Ectodermal cell (in vitro differentiated cells): Measurements from ENCODE around the gene FBXO46.
"Not testable (repeated sequence)": the region's sequence is repeated elsewhere in the genome, so short reads cannot be mapped to it uniquely, and the experiment has no call there.

Experiments used
- H3K27ac ChIP-seq: 2 replicates; pipeline ENCODE4 v1.7.0; 2013; ENCODE audit warnings: mild to moderate bottlenecking, low read depth, low read length; ENCODE audit not compliant: insufficient read depth, poor library complexity, severe bottlenecking
- H3K27me3 ChIP-seq: 2 replicates; pipeline ENCODE4 v1.7.0; 2013; ENCODE audit warnings: mild to moderate bottlenecking, low read length; ENCODE audit not compliant: insufficient read depth, control insufficient read depth, poor library complexity, severe bottlenecking
- H3K36me3 ChIP-seq: one replicate; pipeline ENCODE4 v1.7.0; 2013; ENCODE audit warnings: low read length; ENCODE audit not compliant: control insufficient read depth, insufficient read depth
- H3K4me1 ChIP-seq: one replicate; pipeline ENCODE4 v1.7.0; 2013; ENCODE audit warnings: low read length; ENCODE audit not compliant: control insufficient read depth, insufficient read depth
- H3K4me3 ChIP-seq: 2 replicates; pipeline ENCODE4 v1.7.0; 2013; ENCODE audit warnings: low read depth, low read length, control low read depth; ENCODE audit not compliant: insufficient read depth
- H3K9me3 ChIP-seq: 2 replicates; pipeline ENCODE4 v1.7.0; 2013; ENCODE audit warnings: mild to moderate bottlenecking, low read length, moderate library complexity; ENCODE audit not compliant: control insufficient read depth
- WGBS, 2 experiments: methylation state at CpG; one replicate each; pipeline ENCODE4 v1.1.7; 2013; ENCODE audit warnings: missing lambda C conversion rate in 2 of 2; 5-methylcytosine and 5-hydroxymethylcytosine counted together

FBXO46 gene

DNA sequence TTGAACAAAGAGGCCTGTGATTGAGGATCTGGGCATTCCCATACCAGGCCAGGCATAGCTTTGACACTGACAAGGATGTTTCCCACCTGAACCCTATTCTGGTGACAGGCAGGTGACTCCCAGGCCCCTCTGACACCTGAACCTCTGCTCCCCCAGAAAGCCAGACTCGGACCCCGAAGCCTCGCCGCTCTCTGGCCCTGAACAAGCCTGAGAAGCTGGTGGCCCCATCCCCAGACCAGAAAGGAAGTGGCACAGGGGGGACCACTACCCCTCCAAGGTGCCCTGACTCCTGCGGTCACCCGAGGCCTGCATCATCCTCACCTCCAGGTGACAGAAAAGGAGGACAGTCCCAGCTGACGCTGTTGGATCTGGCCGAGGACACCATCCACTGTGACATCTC, 23.6 kb upstream of the FBXO46 start:
- H3K9me3 ChIP-seq: no peaks in the 10 kb centered on the region
- no peaks in the 10 kb centered on the region for H3K36me3 ChIP-seq
- no peak overlapping the region for H3K27ac ChIP-seq
- H3K4me3 ChIP-seq: no peak overlapping the region
- WGBS, 2 experiments: 93 to 96% methylated on average over 8 of the region's 8 CpGs
- no peaks in the 10 kb centered on the region for H3K27me3 ChIP-seq
- H3K4me1 ChIP-seq: no peaks in the 10 kb centered on the region

DNA sequence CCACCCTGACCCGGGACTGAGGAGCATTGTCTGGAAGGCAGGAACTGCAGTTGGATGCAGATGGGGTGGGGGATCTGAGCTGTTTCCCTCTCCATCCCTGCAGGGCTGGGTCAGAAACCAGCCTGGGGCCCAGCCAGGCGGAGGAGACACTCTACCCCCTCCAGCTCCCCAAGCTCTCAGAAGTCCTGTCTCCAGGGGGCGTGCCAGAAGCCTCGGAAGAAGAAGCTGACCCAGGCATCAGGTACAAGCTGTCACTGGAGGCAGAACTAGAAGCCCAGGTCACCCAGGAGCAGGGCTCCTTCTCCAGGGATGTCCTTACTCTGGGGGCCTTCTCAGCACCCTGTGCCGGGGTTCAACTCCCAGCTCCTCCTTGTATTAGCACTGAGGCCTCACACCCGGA, 22.9 kb upstream of the FBXO46 start:
- Histone ChIP-seq H3K27ac (no peak overlapping the region), H3K4me3 (no peak overlapping the region), H3K27me3 (no peaks in the 10 kb centered on the region), H3K4me1 (no peaks in the 10 kb centered on the region), H3K9me3 (no peaks in the 10 kb centered on the region), H3K36me3 (no peaks in the 10 kb centered on the region)
- WGBS, 2 experiments: 55 to 61% methylated on average over 6 of the region's 6 CpGs

- H3K9me3 ChIP-seq: no peaks in the 10 kb centered on the region
- H3K4me1 ChIP-seq: no peaks in the 10 kb centered on the region
- H3K27ac ChIP-seq: no peak overlapping the region
- H3K4me3 ChIP-seq: no peak overlapping the region
- no peaks in the 10 kb centered on the region for H3K36me3 ChIP-seq
- WGBS, 2 experiments: 89 to 93% methylated on average over 12 of the region's 12 CpGs
- H3K27me3 ChIP-seq: no peaks in the 10 kb centered on the region
Observed at GRCh38 chr19:45752639-45753038, 21.9 kb upstream of the FBXO46 start.

DNA sequence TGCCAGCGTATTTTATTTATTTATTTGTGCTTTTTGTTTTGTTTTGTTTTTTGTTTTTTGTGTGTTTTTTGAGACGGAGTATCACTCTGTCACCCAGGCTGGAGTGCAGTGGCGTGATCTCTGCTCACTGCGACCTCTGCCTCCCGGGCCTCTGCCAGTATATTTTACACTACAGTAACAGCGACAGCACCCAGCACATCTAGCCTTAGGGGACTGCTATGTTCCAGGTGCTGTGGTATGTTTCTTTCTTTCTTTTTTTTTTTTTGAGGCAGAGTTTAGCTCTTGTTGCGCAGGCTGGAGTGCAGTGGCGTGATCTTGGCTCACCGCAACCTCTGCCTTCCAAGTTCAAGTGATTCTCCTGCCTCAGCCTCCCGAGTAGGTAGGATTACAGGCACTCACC, 20.8 kb upstream of the FBXO46 start:
- H3K27me3 ChIP-seq, H3K4me3 ChIP-seq, H3K36me3 ChIP-seq, H3K27ac ChIP-seq, H3K9me3 ChIP-seq, H3K4me1 ChIP-seq: not testable (repeated sequence)
- WGBS, 2 experiments: 90 to 97% methylated on average over 10 of the region's 10 CpGs

- Histone ChIP-seq H3K27me3 (no peaks in the 10 kb centered on the region), H3K4me3 (no peak overlapping the region), H3K27ac (no peak overlapping the region), H3K9me3 (no peaks in the 10 kb centered on the region), H3K36me3 (no peaks in the 10 kb centered on the region), H3K4me1 (no peaks in the 10 kb centered on the region)
- 91 to 95% methylated on average over 5 of the region's 5 CpGs for WGBS, 2 experiments
Observed at GRCh38 chr19:45747513-45747912, 16.8 kb upstream of the FBXO46 start.

GRCh38 chr19:45746866-45747265, 16.2 kb upstream of the FBXO46 start:
- Histone ChIP-seq H3K27me3 (no peaks in the 10 kb centered on the region), H3K4me1 (no peaks in the 10 kb centered on the region), H3K9me3 (no peaks in the 10 kb centered on the region), H3K27ac (no peak overlapping the region), H3K36me3 (no peaks in the 10 kb centered on the region), H3K4me3 (no peak overlapping the region)
- WGBS, 2 experiments: 91 to 93% methylated on average over 5 of the region's 5 CpGs

DNA sequence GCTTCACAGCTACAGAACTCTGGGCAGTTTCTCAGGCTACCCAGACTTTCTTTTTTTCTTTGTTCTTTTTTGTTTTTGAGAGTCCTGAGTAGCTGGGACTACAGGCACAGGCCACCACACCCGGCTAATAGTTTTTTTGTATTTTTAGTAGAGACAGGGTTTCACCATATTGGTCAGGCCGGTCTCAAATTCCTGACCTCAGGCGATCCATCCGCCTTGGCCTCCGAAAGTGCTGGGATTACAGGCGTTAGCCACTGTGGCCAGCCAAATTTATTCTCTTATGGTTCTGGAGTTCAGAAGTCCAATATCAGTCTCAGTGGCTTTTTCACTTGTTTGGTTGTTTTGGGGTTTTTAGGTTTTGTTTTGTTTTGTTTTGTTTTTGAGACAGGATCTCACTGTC, 14.9 kb upstream of the FBXO46 start:
- H3K36me3 ChIP-seq: no peaks in the 10 kb centered on the region
- 90 to 94% methylated on average over 6 of the region's 6 CpGs for WGBS, 2 experiments
- no peak overlapping the region for H3K27ac ChIP-seq
- no peaks in the 10 kb centered on the region for H3K27me3 ChIP-seq
- no peak overlapping the region for H3K4me3 ChIP-seq
- H3K4me1 ChIP-seq: no peaks in the 10 kb centered on the region
- H3K9me3 ChIP-seq: no peaks in the 10 kb centered on the region

GRCh38 chr19:45742969-45743368, 12.3 kb upstream of the FBXO46 start:
- H3K4me1 ChIP-seq: no peaks in the 10 kb centered on the region
- no peak overlapping the region for H3K4me3 ChIP-seq
- H3K27ac ChIP-seq: no peak overlapping the region
- no peaks in the 10 kb centered on the region for H3K9me3 ChIP-seq
- no peaks in the 10 kb centered on the region for H3K36me3 ChIP-seq
- H3K27me3 ChIP-seq: no peaks in the 10 kb centered on the region
- 84 to 85% methylated on average over 3 of the region's 4 CpGs for WGBS, 2 experiments

- no peaks in the 10 kb centered on the region for H3K27me3 ChIP-seq
- 92 to 94% methylated on average over 10 of the region's 10 CpGs for WGBS, 2 experiments
- H3K36me3 ChIP-seq: no peaks in the 10 kb centered on the region
Observed at GRCh38 chr19:45739498-45740439, 9.1 kb upstream of the FBXO46 start.

DNA sequence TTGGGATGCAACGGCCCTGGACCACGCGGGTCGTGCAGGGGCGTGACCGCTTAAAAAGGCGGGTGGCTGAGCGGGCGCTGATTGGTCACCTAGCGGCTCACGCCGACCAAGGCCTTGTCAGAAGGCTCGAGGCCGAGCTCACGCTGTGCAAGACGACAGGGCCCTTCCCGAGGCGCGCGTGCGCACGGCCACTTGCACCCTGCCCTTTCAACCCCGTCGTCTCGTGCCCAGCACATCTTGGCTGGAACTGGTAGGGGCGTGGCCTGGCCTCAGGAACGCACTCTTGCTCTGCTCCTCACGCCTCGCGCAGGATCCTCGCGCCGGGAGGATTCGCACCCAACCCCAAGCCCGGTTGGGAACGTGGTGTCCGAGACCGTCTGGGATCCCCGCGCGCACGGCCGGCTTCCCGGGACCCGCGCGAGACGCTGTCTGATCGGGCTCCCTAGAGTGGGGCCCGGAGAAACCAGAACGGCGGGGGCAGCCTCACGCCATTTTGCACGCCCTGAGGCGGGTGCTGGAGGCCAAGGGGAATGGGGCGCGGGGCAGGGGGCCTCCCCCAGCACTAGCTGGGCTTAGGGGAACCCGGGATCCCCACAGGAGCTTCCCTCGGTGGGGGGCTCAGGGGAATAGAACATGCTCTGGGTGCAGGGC, 2.6 kb upstream of the FBXO46 start, which contains the start of gene MEIOSIN:
Gene MEIOSIN (plus strand): TSS at position 280 of the 651 bp plus-strand sequence. CDS start 1,938 bp downstream, outside the sequence.
- Histone ChIP-seq H3K4me1 (peaks cover 4% of the 10 kb centered on the region), H3K4me3 (no peak within 1 kb of the TSS), H3K27ac (no peak within 1 kb of the TSS), H3K36me3 (no peaks in the 10 kb centered on the region), H3K27me3 (no peaks in the 10 kb centered on the region), H3K9me3 (no peaks in the 10 kb centered on the region)
- WGBS, 2 experiments: 96% methylated on average over 59 of the region's 59 CpGs

More at GRCh38 chr19:45739498-45740439, 9.1 kb upstream of the FBXO46 start:
- Histone ChIP-seq H3K4me3 (no peak overlapping the region), H3K27ac (no peak overlapping the region), H3K4me1 (no peaks in the 10 kb centered on the region), H3K9me3 (no peaks in the 10 kb centered on the region)
